Dendritic cell treated with granulocyte-macrophage colony-stimulating factor and Interleukin-4, amounts not matched to agents 40 ng/mL and 50 ng/mL, for 4 days (primary cell): ENCODE data around the gene RGL3.
"Not testable (repeated sequence)": the region's sequence is repeated elsewhere in the genome, so short reads cannot be mapped to it uniquely, and the experiment has no call there.

Experiments
- H3K27ac Mint-ChIP-seq: one replicate; pipeline ENCODE4 v1.8.0; 2022; ENCODE audit warnings: mild to moderate bottlenecking, mixed read lengths
- H3K27me3 Mint-ChIP-seq: one replicate; pipeline ENCODE4 v1.8.0; 2022; ENCODE audit warnings: mild to moderate bottlenecking, mixed read lengths
- H3K36me3 Mint-ChIP-seq: one replicate; pipeline ENCODE4 v1.8.0; 2022; ENCODE audit warnings: low read depth, mixed read lengths
- H3K4me1 Mint-ChIP-seq: one replicate; pipeline ENCODE4 v1.8.0; 2022; ENCODE audit warnings: low read depth, mixed read lengths
- H3K4me3 Mint-ChIP-seq: one replicate; pipeline ENCODE4 v1.8.0; 2022; ENCODE audit warnings: mild to moderate bottlenecking, moderate library complexity, mixed read lengths
- H3K9me3 Mint-ChIP-seq: one replicate; pipeline ENCODE4 v1.8.0; 2022; ENCODE audit warnings: mixed read lengths
- intact Hi-C: fragments of 100-400 bp; cut with micrococcal nuclease; formaldehyde crosslinking; loops from one replicate; pipeline ENCODE4 v1.15.0; 2022

The RGL3 gene

DNA sequence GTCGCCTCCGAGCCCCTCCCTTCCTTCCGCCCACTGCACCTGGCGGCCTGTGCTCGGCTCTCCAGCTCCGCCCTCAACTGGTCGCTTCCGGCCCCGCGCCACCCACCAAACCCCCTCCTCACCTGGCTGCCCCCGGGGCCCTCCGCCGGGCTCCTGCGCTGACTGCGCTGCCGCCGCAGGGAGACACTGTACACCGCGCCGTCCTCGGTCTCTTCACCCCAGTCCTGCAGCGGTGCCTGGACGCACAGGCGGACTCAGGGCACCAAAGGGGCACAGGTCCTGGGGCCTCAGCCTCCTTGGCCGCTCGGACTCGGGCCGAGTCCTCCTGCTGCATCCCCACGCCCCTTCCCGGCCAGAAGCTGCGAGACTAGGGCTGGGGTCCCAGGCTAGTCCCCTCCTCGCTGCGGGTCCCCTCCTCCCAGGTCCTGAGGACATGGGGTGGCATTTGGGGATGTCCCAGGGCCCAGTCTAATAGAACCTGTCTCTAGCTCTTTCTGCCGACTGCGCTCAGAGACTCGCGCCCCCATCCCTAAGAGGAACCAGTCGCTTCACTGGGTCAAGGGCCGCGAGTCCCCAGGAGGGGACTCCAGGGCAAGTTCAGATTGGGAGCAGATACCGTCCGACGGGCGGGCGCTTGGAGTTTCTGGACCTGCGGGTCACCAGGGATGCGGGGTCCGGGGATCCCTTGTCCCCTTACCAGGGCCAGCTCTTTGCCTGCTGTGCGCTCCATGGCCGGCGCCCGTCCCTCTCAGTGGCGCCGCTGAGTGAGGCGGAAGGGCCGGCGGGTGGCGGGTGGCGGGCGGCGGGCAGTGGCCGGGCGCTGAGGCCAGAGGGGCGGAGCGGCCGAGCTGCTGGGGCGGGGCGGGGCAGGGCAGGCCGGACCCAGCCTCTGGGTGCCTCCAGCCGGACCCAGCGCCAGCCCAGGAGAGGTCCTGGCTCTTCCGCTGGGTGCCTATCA, at the start of gene RGL3:
RGL3 (minus strand) TSS at position 766 of the 958 bp plus-strand sequence; CDS start at position 730, 36 bp downstream.
- Mint-ChIP-seq H3K27me3 (peaks cover 87% of the 10 kb centered on the region), H3K36me3 (no peaks in the 10 kb centered on the region), H3K4me3 (peak within 1 kb of the TSS; percentile 66), H3K4me1 (peaks cover 51% of the 10 kb centered on the region), H3K9me3 (no peaks in the 10 kb centered on the region), H3K27ac (no peak within 1 kb of the TSS)
- intact Hi-C loops = no loop called here

GRCh38 chr19:11468266-11468845, 49.2 kb upstream of the RGL3 start:
- H3K36me3 Mint-ChIP-seq, H3K4me1 Mint-ChIP-seq, H3K4me3 Mint-ChIP-seq, H3K27ac Mint-ChIP-seq, intact Hi-C loops, H3K9me3 Mint-ChIP-seq: not testable (repeated sequence)
- peaks cover 16% of the 10 kb centered on the region for H3K27me3 Mint-ChIP-seq

DNA sequence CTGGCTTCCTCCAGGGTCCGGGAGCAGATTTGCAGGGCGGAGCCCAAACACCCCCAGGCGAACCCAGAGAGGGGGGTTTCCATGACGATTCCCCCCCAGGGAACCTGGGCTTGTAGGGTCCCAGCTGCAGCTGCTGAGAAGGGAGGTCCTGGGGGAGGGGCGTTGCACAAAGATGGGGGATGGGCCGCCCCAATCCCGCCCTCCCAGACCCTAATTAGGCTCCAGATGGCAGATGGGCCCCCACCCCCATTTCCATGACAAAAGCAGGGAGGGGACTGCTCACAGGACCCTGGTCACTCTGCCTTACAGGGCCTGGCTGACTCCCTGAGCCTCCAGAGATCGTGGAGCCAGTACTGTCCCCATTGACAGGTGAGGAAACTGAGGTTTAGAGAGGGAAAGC, 46.5 kb upstream of the RGL3 start:
- peaks cover 9% of the 10 kb centered on the region for H3K27me3 Mint-ChIP-seq
- H3K9me3 Mint-ChIP-seq = no peaks in the 10 kb centered on the region
- H3K4me1 Mint-ChIP-seq = no peaks in the 10 kb centered on the region
- no peak overlapping the region for H3K4me3 Mint-ChIP-seq
- intact Hi-C loops = no loop called here
- no peaks in the 10 kb centered on the region for H3K36me3 Mint-ChIP-seq
- H3K27ac Mint-ChIP-seq = no peak overlapping the region

GRCh38 chr19:11464333-11465265, 45.5 kb upstream of the RGL3 start:
- Mint-ChIP-seq H3K27ac (no peak overlapping the region), H3K27me3 (peaks cover 18% of the 10 kb centered on the region), H3K9me3 (no peaks in the 10 kb centered on the region), H3K36me3 (no peaks in the 10 kb centered on the region), H3K4me1 (no peaks in the 10 kb centered on the region), H3K4me3 (no peak overlapping the region)
- intact Hi-C loops = no loop called here

GRCh38 chr19:11463391-11463790, 44.3 kb upstream of the RGL3 start:
- H3K4me3 Mint-ChIP-seq = no peak overlapping the region
- no peaks in the 10 kb centered on the region for H3K36me3 Mint-ChIP-seq
- H3K4me1 Mint-ChIP-seq = no peaks in the 10 kb centered on the region
- H3K27ac Mint-ChIP-seq = no peak overlapping the region
- intact Hi-C loops = no loop called here
- H3K27me3 Mint-ChIP-seq = peaks cover 19% of the 10 kb centered on the region
- no peaks in the 10 kb centered on the region for H3K9me3 Mint-ChIP-seq

- intact Hi-C loops = no loop called here
- no peaks in the 10 kb centered on the region for H3K36me3 Mint-ChIP-seq
- H3K4me1 Mint-ChIP-seq = no peaks in the 10 kb centered on the region
- no peaks in the 10 kb centered on the region for H3K9me3 Mint-ChIP-seq
- H3K4me3 Mint-ChIP-seq = no peak overlapping the region
- H3K27me3 Mint-ChIP-seq = peaks cover 28% of the 10 kb centered on the region
- no peak overlapping the region for H3K27ac Mint-ChIP-seq
These were observed 42.3 kb upstream of the RGL3 start for GRCh38 chr19:11461453-11461852.

- H3K27me3 Mint-ChIP-seq = peaks cover 31% of the 10 kb centered on the region
- no peak overlapping the region for H3K27ac Mint-ChIP-seq
- no peaks in the 10 kb centered on the region for H3K4me1 Mint-ChIP-seq
- H3K4me3 Mint-ChIP-seq = no peak overlapping the region
- no peaks in the 10 kb centered on the region for H3K36me3 Mint-ChIP-seq
- intact Hi-C loops = no loop called here
- H3K9me3 Mint-ChIP-seq = no peaks in the 10 kb centered on the region
These were observed 41.1 kb upstream of the RGL3 start for GRCh38 chr19:11460207-11460606.

DNA sequence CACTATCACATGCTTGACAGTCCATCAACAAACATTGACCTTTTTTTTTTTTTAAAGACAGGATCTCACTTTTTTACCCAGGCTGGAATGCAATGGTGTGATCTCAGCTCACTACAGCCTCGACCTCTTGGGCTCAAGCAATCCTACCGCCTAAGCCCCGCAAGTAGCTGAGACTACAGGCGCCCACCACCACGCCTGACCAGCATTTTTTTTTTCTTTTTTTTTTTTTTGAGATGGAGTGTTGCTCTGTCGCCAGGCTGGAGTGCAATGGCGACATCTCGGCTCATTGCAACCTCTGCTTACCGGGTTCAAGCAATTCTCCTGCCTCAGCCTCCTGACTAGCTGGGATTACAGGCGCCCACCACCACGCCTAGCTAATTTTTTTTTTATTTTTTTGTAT, 39.8 kb upstream of the RGL3 start:
- H3K4me1 Mint-ChIP-seq, H3K36me3 Mint-ChIP-seq, H3K27ac Mint-ChIP-seq, intact Hi-C loops, H3K4me3 Mint-ChIP-seq, H3K9me3 Mint-ChIP-seq: not testable (repeated sequence)
- peaks cover 40% of the 10 kb centered on the region for H3K27me3 Mint-ChIP-seq

DNA sequence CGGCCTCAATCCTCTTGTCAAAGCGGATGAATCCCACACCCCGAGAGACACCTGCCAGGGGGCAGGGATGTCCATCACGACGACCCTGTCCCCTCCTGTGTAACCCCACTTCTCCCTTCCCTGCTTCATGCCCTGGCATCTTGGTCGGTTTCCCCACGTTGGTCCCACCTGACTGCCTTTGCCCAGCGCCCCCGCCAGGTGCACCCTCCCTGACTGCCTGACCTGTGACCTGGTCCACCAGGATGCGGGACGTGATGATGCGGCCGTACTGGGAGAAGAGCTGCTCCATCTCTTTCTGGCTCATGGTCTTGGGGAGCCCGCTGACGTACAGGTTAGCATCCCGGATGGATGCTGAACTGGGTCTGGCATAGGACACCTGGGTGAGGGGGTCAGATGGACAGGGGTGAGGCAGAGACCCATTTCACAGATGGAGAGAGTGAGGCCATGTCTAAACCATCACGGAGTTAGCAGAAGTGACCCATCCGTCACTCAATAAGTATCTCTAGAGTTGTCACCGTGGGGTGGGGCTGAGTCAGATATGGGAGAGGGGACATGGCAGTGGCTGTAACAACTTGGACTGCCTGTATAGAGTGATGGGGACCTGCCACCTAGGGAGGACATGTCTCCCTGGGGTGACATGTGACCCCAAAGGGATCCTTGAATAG, 39.3 kb upstream of the RGL3 start:
- H3K27me3 Mint-ChIP-seq = peaks cover 40% of the 10 kb centered on the region
- intact Hi-C loops = no loop called here
- H3K27ac Mint-ChIP-seq = no peak overlapping the region
- H3K4me1 Mint-ChIP-seq = no peaks in the 10 kb centered on the region
- no peaks in the 10 kb centered on the region for H3K36me3 Mint-ChIP-seq
- H3K4me3 Mint-ChIP-seq = no peak overlapping the region
- no peaks in the 10 kb centered on the region for H3K9me3 Mint-ChIP-seq

DNA sequence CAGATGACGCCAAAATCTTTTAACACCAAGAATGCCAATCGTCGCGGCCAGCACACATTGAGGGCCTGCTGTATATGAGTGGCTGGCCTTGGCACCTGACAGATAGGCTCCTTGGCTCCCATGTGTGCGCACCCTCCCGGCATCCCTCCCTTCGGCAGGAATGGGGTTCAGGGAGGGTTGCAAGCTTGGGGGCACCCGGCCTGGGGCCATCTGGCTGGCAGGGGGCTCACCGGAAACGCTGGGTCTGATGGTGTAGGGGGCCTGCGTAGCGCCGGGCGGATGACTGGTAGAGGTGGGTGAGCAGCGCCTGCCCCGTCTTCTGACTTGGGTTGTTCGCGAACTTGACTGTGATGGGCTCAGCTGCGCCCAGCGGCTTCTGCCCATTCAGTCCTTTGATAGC, 38.7 kb upstream of the RGL3 start:
- Mint-ChIP-seq H3K27ac (no peak overlapping the region), H3K27me3 (peaks cover 40% of the 10 kb centered on the region), H3K4me1 (no peaks in the 10 kb centered on the region), H3K4me3 (no peak overlapping the region), H3K9me3 (no peaks in the 10 kb centered on the region), H3K36me3 (no peaks in the 10 kb centered on the region)
- intact Hi-C loops = no loop called here

DNA sequence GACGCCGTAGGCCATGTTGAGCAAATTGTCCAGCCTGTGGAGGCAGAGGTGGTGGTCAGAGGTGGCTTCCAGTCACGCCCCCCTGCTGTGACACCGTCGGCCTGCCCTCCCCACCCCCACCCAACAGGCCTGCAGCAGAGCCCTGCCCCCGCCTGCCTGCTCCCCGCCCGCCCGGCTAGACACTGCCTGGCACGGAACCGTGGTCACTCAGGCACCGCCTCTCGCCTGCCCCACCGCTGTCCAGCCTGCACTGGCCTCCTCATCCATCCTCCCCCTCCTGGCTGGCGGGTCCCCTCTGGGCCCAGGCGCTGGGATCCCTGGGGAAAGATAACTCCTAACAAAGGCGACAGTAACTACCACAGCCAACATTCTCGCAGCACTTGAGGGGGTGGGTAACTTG, 38.0 kb upstream of the RGL3 start:
- Mint-ChIP-seq H3K36me3 (no peaks in the 10 kb centered on the region), H3K4me1 (no peaks in the 10 kb centered on the region), H3K27me3 (peaks cover 43% of the 10 kb centered on the region), H3K27ac (no peak overlapping the region), H3K4me3 (no peak overlapping the region), H3K9me3 (no peaks in the 10 kb centered on the region)
- intact Hi-C loops = no loop called here

- intact Hi-C loops = no loop called here
- Mint-ChIP-seq H3K4me3 (no peak overlapping the region), H3K4me1 (no peaks in the 10 kb centered on the region), H3K27me3 (peaks cover 43% of the 10 kb centered on the region), H3K36me3 (no peaks in the 10 kb centered on the region), H3K27ac (no peak overlapping the region), H3K9me3 (no peaks in the 10 kb centered on the region)
These were observed 37.5 kb upstream of the RGL3 start for GRCh38 chr19:11456659-11457058.

DNA sequence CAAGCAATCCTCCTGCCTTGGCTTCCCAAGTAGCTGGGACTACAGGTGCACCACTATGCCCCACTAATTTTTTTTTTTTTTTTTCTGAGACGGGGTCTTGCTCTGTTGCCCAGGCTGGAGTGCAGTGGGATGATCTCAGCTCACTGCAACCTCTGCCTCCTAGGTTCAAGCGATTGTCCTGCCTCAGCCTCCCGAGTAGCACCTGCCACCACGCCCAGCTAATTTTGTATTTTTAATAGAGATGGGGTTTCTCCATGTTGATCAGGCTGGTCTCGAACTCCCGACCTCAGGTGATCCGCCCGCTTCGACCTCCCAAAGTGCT, 36.1 kb upstream of the RGL3 start:
- H3K27ac Mint-ChIP-seq, H3K4me3 Mint-ChIP-seq, H3K4me1 Mint-ChIP-seq, intact Hi-C loops, H3K9me3 Mint-ChIP-seq: not testable (repeated sequence)
- H3K27me3 Mint-ChIP-seq = peaks cover 37% of the 10 kb centered on the region
- H3K36me3 Mint-ChIP-seq = peaks cover 11% of the 10 kb centered on the region
